Right lobe of liver (tissue), 6 donors: ENCODE data around the gene FADS2. TPM values are rescaled to one million over a fixed set of nuclear protein-coding genes. Genes with fewer than 3 reads are reported as not detected.
A peak's percentile ranks its signal among the peaks of the same experiment; 100 is the strongest.

Experiments
- ATAC-seq, 4 donors: fragments of 200-7000 bp; cut with Tn5 transposase; one replicate each; pipeline ENCODE4 v1.9.1; 2020; ENCODE audit warnings: mild to moderate bottlenecking in 4 of 4, moderate library complexity in 4 of 4
- DNase-seq, 3 donors: peaks; one replicate each; pipeline ENCODE4 v3.0.0-alpha.2; 2020
- H3K27ac ChIP-seq, 3 donors: fragments of 200-600 bp; one replicate each; pipeline ENCODE4 v1.8.0; 2022
- H3K27me3 ChIP-seq, 2 donors: fragments of 200-600 bp; one replicate each; pipeline ENCODE4 v1.8.0; 2022
- H3K36me3 ChIP-seq, 4 donors: fragments of 200-600 bp; sonication (generic) in 1 of 4; one replicate each; pipeline versions ENCODE4 v1.5.1 to v1.8.0; 2017 to 2022; ENCODE audit warnings: control low read depth in 1 of 4
- H3K4me1 ChIP-seq, 4 donors: fragments of 200-600 bp; sonication (generic) in 1 of 4; one replicate each; pipeline versions ENCODE4 v1.5.1 to v1.8.0; 2017 to 2022; ENCODE audit warnings: control low read depth in 1 of 4
- H3K4me3 ChIP-seq, 3 donors: fragments of 200-600 bp; one replicate each; pipeline ENCODE4 v1.8.0; 2022
- H3K9me3 ChIP-seq, 4 donors: fragments of 200-600 bp; sonication (generic) in 1 of 4; one replicate each; pipeline versions ENCODE4 v1.5.1 to v1.8.0; 2017 to 2022; ENCODE audit warnings: control low read depth in 1 of 4
- CTCF ChIP-seq, 4 donors: fragments of 200-600 bp in 3 of 4; fragments of 450-650 bp in 1 of 4; IDR thresholded peaks; one replicate each; pipeline versions ENCODE4 v1.5.1 to v1.8.0; 2016 to 2022; ENCODE audit warnings: antibody characterized with exemption in 4 of 4, mild to moderate bottlenecking in 2 of 4
- POLR2A ChIP-seq: fragments of 450-650 bp; IDR thresholded peaks from one replicate; pipeline ENCODE4 v1.6.1; 2017; ENCODE audit warnings: antibody characterized with exemption, mild to moderate bottlenecking
- WGBS: methylation state at CpG from one replicate; pipeline ENCODE4 v1.1.6; 2018; ENCODE audit warnings: low coverage, low lambda C conversion rate; ENCODE audit not compliant: insufficient coverage; ENCODE audit errors: missing lambda C conversion rate; 5-methylcytosine and 5-hydroxymethylcytosine counted together
- intact Hi-C, 2 donors: fragments of 100-400 bp; cut with DNase I; formaldehyde crosslinking; loops; one replicate each; pipeline versions ENCODE4 v1.11.2 to v1.14.1; 2022
- total RNA-seq, 6 experiments: library from RNA; depleted of rRNA in 2 of 6; stranded (reverse); fragments of >200 nt in 2 of 6; fragmentation: NEBNext Ultra II Directional in 3 of 6; extraction: Animal tissue kit (Norgen Biotek cat#: 25700) in 3 of 6; gene quantifications; one replicate each; pipeline versions ENCODE4 v1.1.0 to v1.2.4, GENCODE V29; 2016 to 2023
- donor health status: DM: no; HTN: yes; CAD: no.
- donor health status: DM: no; HTN: no; CAD: no.
- donor health status: DM: no; HTN: no; CAD: no.
- donor health status: DM: no; HTN: yes; CAD: no.
- donor health status: DM: no; HTN: yes; CAD: no.

The FADS2 gene
- total RNA-seq, 6 experiments from 2014 or later, result 4.2 to 166 (median 110) TPM

GRCh38 chr11:61844909-61845565 lies 16.9 kb downstream of the FADS2 start:
- Histone ChIP-seq H3K36me3 (peaks cover 0 to 23% (median 6%) of the 10 kb centered on the region in 4 donors), H3K27ac (no peak overlapping the region), H3K27me3 (no peaks in the 10 kb centered on the region), H3K9me3 (no peaks in the 10 kb centered on the region), H3K4me1 (peaks cover 0 to 13% (median 0%) of the 10 kb centered on the region in 4 donors), H3K4me3 (no peak overlapping the region)
- ATAC-seq, result no peak
- intact Hi-C loops, result no loop called here
- no peak for DNase-seq
- WGBS, result 53% methylated on average over 3 of the region's 16 CpGs
- TF ChIP-seq POLR2A (no peak), CTCF (IDR thresholded peaks at IDR 0.05) (no peak)

DNA sequence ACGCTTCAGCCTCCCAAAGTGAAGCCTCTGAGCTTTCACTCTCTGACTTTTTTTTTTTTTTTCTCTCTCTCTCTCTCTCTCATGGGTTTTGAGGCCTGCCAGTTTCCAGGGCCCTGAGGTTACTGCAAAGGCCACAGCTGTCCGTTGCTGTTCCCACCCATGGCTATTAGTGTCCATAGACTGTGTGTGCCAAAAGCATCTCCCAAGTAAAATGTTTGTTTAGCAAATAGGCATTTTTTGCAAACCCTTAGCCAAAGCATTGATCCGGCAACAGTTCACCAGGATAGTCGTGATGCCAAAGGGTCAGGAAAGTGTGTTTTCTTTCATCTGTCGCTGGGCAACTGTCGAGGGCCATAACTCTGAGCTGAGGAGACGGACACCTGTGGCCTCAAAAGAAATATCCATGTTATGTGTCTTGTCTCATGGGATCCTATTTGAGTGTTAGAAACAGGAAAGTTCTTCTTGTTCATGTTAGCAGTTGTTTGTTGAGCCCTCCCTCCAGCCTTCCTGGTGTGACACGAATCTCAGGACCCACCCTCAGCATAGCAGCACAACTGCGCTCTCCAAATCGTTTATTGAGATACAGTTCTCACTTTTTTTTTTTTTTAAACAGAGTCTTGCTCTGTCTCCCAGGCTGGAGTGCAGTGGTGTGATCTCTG lies 18.4 kb downstream of the FADS2 start:
- H3K36me3 ChIP-seq, result peaks cover 0 to 21% (median 7%) of the 10 kb centered on the region in 4 donors
- H3K4me3 ChIP-seq, result no peak overlapping the region
- ATAC-seq (peak; percentile 68 to 90 (median 82)), DNase-seq (no peak)
- H3K27ac ChIP-seq, result no peak overlapping the region
- peaks cover 0 to 13% (median 0%) of the 10 kb centered on the region in 4 donors for H3K4me1 ChIP-seq
- intact Hi-C loops, result no loop called here
- no peak for TF ChIP-seq CTCF (IDR thresholded peaks at IDR 0.05)
- no peak for TF ChIP-seq POLR2A
- H3K9me3 ChIP-seq, result no peaks in the 10 kb centered on the region
- H3K27me3 ChIP-seq, result no peaks in the 10 kb centered on the region
- WGBS, result 60% methylated on average over 10 of the region's 10 CpGs

- ATAC-seq, result no peak
- H3K27me3 ChIP-seq, result no peaks in the 10 kb centered on the region
- H3K4me1 ChIP-seq, result peaks cover 0 to 13% (median 0%) of the 10 kb centered on the region in 4 donors
- no peak overlapping the region for H3K27ac ChIP-seq
- no peak for DNase-seq
- peaks cover 0 to 22% (median 7%) of the 10 kb centered on the region in 4 donors for H3K36me3 ChIP-seq
- no peaks in the 10 kb centered on the region for H3K9me3 ChIP-seq
- TF ChIP-seq CTCF (IDR thresholded peaks at IDR 0.05) (no peak), POLR2A (no peak)
- intact Hi-C loops, result no loop called here
- WGBS, result 93% methylated on average over 12 of the region's 18 CpGs
- no peak overlapping the region for H3K4me3 ChIP-seq
Observed at GRCh38 chr11:61847914-61848581, 19.9 kb downstream of the FADS2 start.

GRCh38 chr11:61848631-61849030 lies 20.5 kb downstream of the FADS2 start:
- Histone ChIP-seq H3K36me3 (peaks cover 0 to 22% (median 7%) of the 10 kb centered on the region in 4 donors), H3K27ac (no peak overlapping the region), H3K9me3 (no peaks in the 10 kb centered on the region), H3K27me3 (no peaks in the 10 kb centered on the region), H3K4me1 (peaks cover 0 to 13% (median 0%) of the 10 kb centered on the region in 4 donors), H3K4me3 (no peak overlapping the region)
- intact Hi-C loops, result no loop called here
- no peak for DNase-seq
- no peak for ATAC-seq
- TF ChIP-seq CTCF (IDR thresholded peaks at IDR 0.05), result no peak
- TF ChIP-seq POLR2A, result no peak
- 90% methylated on average over 8 of the region's 9 CpGs for WGBS
